CD4-positive, alpha-beta T cell (primary cell): Measurements from ENCODE around the gene PCED1B. TPM values are rescaled to one million over a fixed set of nuclear protein-coding genes. Genes with fewer than 3 reads are reported as not detected.

Experiments used
- ATAC-seq: fragments of 200-7000 bp; cut with Tn5 transposase; one replicate; pipeline ENCODE4 v1.10.0; 2022; ENCODE audit warnings: mild to moderate bottlenecking; ENCODE audit not compliant: poor library complexity
- CTCF ChIA-PET: fragments of 350-600 bp; sonication (Branson Sonifier 250); formaldehyde crosslinking; loops from one replicate; lab custom pipeline; 2021; ENCODE audit warnings: antibody characterized with exemption, inconsistent platforms; lab: Charles Lee
- POLR2A ChIA-PET: fragments of 350-600 bp; sonication (Branson Sonifier 250); formaldehyde crosslinking; loops from one replicate; lab custom pipeline; 2021; ENCODE audit warnings: antibody characterized with exemption, inconsistent platforms; lab: Charles Lee
- DNase-seq, 14 experiments: peaks; one replicate each; pipeline ENCODE4 v3.0.0-alpha.2; 2013 to 2020; ENCODE audit warnings: mixed read lengths in 2 of 14
- H3K27ac ChIP-seq, 2 donors: one replicate each; pipeline versions ENCODE4 v1.5.1 to v1.7.0; 2013; ENCODE audit warnings: low read length in 2 of 2, low read depth in 1 of 2, mild to moderate bottlenecking in 1 of 2
- H3K27me3 ChIP-seq, 2 experiments: 1 replicate in 1 of 2; 2 replicates in 1 of 2; pipeline versions ENCODE4 v1.6.1 to v1.7.0; 2013; ENCODE audit warnings: low read length in 2 of 2, control low read depth in 1 of 2, mild to moderate bottlenecking in 1 of 2, moderate library complexity in 1 of 2; ENCODE audit not compliant: insufficient read depth in 2 of 2, control insufficient read depth in 1 of 2
- H3K36me3 ChIP-seq: one replicate; pipeline ENCODE4 v1.6.1; 2013; ENCODE audit warnings: low read length, control low read depth; ENCODE audit not compliant: insufficient read depth
- H3K4me1 ChIP-seq: one replicate; pipeline ENCODE4 v1.6.1; 2013; ENCODE audit warnings: low read length, control low read depth; ENCODE audit not compliant: insufficient read depth
- H3K4me3 ChIP-seq: one replicate; pipeline ENCODE4 v1.5.1; 2013; ENCODE audit warnings: mild to moderate bottlenecking, low read length, moderate library complexity
- H3K9me3 ChIP-seq, 2 experiments: 1 replicate in 1 of 2; 2 replicates in 1 of 2; pipeline versions ENCODE4 v1.6.1 to v1.7.0; 2013; ENCODE audit warnings: low read length in 2 of 2, mild to moderate bottlenecking in 2 of 2, control low read depth in 1 of 2, moderate library complexity in 1 of 2; ENCODE audit not compliant: control insufficient read depth in 1 of 2, insufficient read depth in 1 of 2
- H3K27ac Mint-ChIP-seq: one replicate; pipeline ENCODE4 v1.8.0; 2020; ENCODE audit warnings: mixed read lengths
- H3K27me3 Mint-ChIP-seq: one replicate; pipeline ENCODE4 v1.8.0; 2021; ENCODE audit warnings: mixed read lengths
- H3K36me3 Mint-ChIP-seq: one replicate; pipeline ENCODE4 v1.8.0; 2021; ENCODE audit warnings: low read depth, mixed read lengths
- H3K4me1 Mint-ChIP-seq: one replicate; pipeline ENCODE4 v1.8.0; 2021; ENCODE audit warnings: low read depth, mixed read lengths
- H3K4me3 Mint-ChIP-seq: one replicate; pipeline ENCODE4 v1.8.0; 2020; ENCODE audit warnings: mild to moderate bottlenecking, mixed read lengths
- H3K9me3 Mint-ChIP-seq: one replicate; pipeline ENCODE4 v1.8.0; 2020; ENCODE audit warnings: mixed read lengths
- CTCF ChIP-seq: fragments of 200-600 bp; IDR thresholded peaks from one replicate; pipeline ENCODE4 v1.8.0; 2022; ENCODE audit warnings: antibody characterized with exemption, mild to moderate bottlenecking
- intact Hi-C, 2 experiments: fragments of 100-400 bp; cut with DNase I in 1 of 2; cut with micrococcal nuclease in 1 of 2; formaldehyde crosslinking; loops; one replicate each; pipeline versions ENCODE4 v1.15.1 to v1.9.0; 2023 to 2025; cut with DNase I, micrococcal nuclease
- total RNA-seq, 174 experiments: library from RNA in 2 of 174; stranded (reverse) in 2 of 174; gene quantifications; one replicate each; pipeline ENCODE4 v1.2.3 and lab custom pipeline; 2021 to 2026

PCED1B gene
- total RNA-seq, 2 experiments from 2014 or later: 18.7 to 20.0 TPM

GRCh38 chr12:47245623-47246022 is 166.2 kb downstream of the PCED1B start:
- H3K4me1 ChIP-seq: no peaks in the 10 kb centered on the region
- H3K27me3 ChIP-seq: no peaks in the 10 kb centered on the region
- H3K9me3 ChIP-seq: peaks cover 0 to 7% of the 10 kb centered on the region in 2 experiments
- Mint-ChIP-seq H3K27ac (no peak overlapping the region), H3K27me3 (no peaks in the 10 kb centered on the region), H3K4me1 (peaks cover 21% of the 10 kb centered on the region), H3K4me3 (no peak overlapping the region), H3K9me3 (peaks cover 1% of the 10 kb centered on the region), H3K36me3 (peaks cover 35% of the 10 kb centered on the region)
- TF ChIP-seq CTCF: no peak
- no peak overlapping the region for H3K4me3 ChIP-seq
- ChIA-PET CTCF (no interaction called here), POLR2A (no interaction called here)
- intact Hi-C loops: no loop called here
- no peak overlapping the region for H3K27ac ChIP-seq
- DNase-seq (no peak), ATAC-seq (no peak)
- H3K36me3 ChIP-seq: peaks cover 12% of the 10 kb centered on the region

- ChIA-PET CTCF (no interaction called here), POLR2A (no interaction called here)
- no peak for TF ChIP-seq CTCF
These were observed 168.0 kb downstream of the PCED1B start for GRCh38 chr12:47247418-47247817.

GRCh38 chr12:47249082-47249481 is 169.7 kb downstream of the PCED1B start:
- no peak overlapping the region for H3K27ac Mint-ChIP-seq
- no peaks in the 10 kb centered on the region for H3K27me3 Mint-ChIP-seq
- H3K36me3 Mint-ChIP-seq: peaks cover 53% of the 10 kb centered on the region
- peaks cover 12% of the 10 kb centered on the region for H3K36me3 ChIP-seq
- ATAC-seq (no peak), DNase-seq (no peak)
- POLR2A ChIA-PET: no interaction called here
- no peaks in the 10 kb centered on the region for H3K27me3 ChIP-seq
- CTCF ChIA-PET: no interaction called here
- no peaks in the 10 kb centered on the region for H3K4me1 ChIP-seq
- H3K4me3 ChIP-seq: no peak overlapping the region
- intact Hi-C loops: no loop called here
- H3K4me1 Mint-ChIP-seq: peaks cover 13% of the 10 kb centered on the region
- TF ChIP-seq CTCF: no peak
- peaks cover 0 to 11% of the 10 kb centered on the region in 2 experiments for H3K9me3 ChIP-seq
- H3K9me3 Mint-ChIP-seq: peaks cover 14% of the 10 kb centered on the region
- no peak overlapping the region for H3K27ac ChIP-seq
- H3K4me3 Mint-ChIP-seq: no peak overlapping the region

More at GRCh38 chr12:47247418-47247817, 168.0 kb downstream of the PCED1B start:
- no peaks in the 10 kb centered on the region for H3K27me3 ChIP-seq
- peaks cover 0 to 7% of the 10 kb centered on the region in 2 experiments for H3K9me3 ChIP-seq
- H3K27me3 Mint-ChIP-seq: no peaks in the 10 kb centered on the region
- no peak overlapping the region for H3K27ac ChIP-seq
- H3K36me3 ChIP-seq: peaks cover 12% of the 10 kb centered on the region
- peaks cover 41% of the 10 kb centered on the region for H3K36me3 Mint-ChIP-seq
- no peak overlapping the region for H3K4me3 Mint-ChIP-seq
- peaks cover 7% of the 10 kb centered on the region for H3K4me1 Mint-ChIP-seq
- H3K9me3 Mint-ChIP-seq: peaks cover 6% of the 10 kb centered on the region
- intact Hi-C loops: no loop called here
- no peak overlapping the region for H3K4me3 ChIP-seq
- DNase-seq: no peak
- ATAC-seq: no peak
- no peaks in the 10 kb centered on the region for H3K4me1 ChIP-seq
- H3K27ac Mint-ChIP-seq: no peak overlapping the region
